CD4-positive, alpha-beta T cell treated with Interleukin-4 for 1 hour (primary cell): Measurements from ENCODE around the gene LMLN.
"Not testable (repeated sequence)": the region's sequence is repeated elsewhere in the genome, so short reads cannot be mapped to it uniquely, and the experiment has no call there.

Experiments
- DNase-seq, 2 donors: peaks; one replicate each; pipeline ENCODE4 v3.0.0-alpha.2; 2020 to 2022

The LMLN gene

DNA sequence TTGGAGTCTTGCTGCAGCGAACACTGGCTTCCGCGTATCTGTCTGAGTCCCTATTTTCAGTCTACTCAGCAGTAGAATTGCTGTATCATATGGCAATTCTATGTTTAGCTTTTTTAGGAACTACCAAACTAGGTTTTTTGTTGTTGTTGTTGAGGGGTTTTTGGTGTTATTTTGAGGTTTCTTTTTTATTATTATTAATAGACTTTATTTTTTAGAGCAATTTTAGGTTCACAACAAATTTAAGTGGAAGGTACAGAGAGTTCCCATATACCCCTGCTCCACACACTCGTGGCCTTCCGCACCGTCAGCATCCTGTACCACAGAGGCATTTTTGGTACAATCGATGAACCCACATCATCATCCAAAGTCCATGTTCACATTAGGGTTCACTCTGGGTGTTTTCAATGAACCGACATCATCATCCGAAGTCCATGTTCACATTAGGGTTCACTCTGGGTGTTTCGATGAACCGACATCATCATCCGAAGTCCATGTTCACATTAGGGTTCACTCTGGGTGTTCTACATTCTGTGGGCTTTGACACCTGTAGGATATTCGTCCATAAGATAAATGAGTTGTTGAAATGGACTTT lies 67.9 kb downstream of the LMLN start:
- no peak for DNase-seq

DNA sequence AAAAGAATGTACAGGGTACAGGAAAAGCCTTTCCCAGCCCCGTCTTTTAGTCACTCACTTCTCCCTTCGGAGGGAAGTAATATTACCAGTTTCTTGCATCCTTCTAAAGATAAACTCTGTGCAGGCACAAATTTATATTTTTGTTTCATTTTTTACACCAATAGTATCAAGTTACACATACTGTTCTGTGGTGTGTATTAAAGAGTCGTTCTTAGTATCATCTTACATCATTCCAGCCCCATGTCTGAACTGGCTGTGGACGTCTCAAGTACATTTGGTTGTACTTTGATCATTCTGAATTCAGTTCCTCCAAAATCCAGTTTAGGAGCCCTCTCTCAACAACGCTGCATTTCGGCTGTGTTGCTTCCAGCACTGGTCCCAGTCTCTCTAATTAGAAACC lies 68.7 kb downstream of the LMLN start:
- no peak for DNase-seq

DNA sequence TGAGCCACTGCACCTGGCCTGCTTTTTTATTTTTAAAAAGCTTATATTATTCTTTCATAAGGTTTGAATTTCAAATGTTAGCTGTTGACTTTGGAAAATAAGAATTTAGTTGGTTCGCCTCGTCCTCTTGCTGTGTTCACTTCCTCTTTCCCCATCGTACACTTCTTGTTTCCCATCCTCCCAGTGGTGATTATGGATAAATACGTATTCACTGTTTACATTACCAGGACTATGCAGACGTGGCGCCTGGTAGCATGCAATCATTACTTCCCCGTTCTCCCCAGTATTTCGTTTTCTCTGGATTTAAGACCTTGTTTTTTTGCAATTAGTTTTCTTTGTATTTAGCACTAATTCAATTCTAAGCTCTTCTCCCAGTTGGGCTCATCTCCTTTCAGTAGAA lies 70.1 kb downstream of the LMLN start:
- DNase-seq = no peak

- no peak for DNase-seq
Observed at GRCh38 chr3:198030726-198031125, 70.7 kb downstream of the LMLN start.

- no peak for DNase-seq
Observed at GRCh38 chr3:198032039-198032936, 72.3 kb downstream of the LMLN start.

DNA sequence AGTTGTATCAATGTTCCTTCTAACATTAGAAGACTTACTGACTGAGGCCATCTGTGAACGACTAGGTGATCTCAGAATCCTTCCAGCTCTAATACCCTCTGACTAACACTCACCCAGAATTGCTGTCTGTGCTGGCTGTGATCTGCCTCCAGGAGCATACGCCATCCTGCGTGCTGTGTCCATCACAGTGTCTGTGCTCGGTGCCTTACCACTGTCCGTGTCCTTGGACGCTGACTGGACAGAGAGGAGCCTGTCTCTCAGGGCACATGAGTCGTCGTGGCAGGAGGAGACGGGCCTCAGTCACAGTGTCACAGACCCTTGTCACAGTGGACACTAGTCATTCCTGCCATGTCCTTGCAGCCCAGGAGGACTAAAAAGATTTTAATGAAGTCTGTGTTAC lies 83.1 kb downstream of the LMLN start:
- DNase-seq = no peak

DNA sequence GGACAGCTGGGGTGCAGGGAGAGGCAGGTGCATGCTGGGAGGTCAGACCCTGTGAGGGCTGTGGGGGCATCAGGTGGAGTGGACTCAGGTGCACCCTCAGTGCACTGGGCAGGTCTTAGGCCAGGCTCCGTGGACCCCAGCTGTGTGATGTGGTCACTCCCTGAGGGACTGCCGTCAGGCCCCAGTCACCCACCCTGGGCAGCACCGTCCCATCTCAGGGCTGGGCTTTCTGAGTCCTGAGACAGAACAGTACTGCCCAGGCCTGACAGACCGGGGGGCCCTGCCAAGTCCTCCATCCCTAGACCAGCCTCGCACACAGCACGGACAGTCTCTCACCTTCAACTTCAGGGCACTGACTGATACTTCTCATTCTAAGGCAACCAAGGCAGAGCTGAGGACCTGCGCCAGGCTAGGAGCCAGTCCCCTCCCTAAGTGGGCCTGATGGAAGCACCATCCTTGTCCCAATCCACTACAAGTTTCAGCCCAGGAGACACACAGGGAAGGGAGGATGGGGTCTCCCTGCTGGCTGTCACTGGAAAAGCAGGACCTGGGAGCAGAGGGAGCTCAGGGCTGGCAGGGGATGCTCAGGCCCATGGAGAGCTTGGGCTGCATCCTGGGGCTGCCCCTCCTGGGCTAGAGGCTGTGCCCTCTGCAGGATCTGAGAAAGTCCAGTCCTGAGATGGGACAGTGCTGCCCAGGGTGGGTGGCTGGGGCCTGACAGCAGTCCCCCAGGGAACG lies 86.3 kb downstream of the LMLN start:
- no peak for DNase-seq

GRCh38 chr3:198048445-198048844 lies 88.4 kb downstream of the LMLN start:
- DNase-seq = no peak

- DNase-seq = no peak
Observed at GRCh38 chr3:198051836-198052235, 91.8 kb downstream of the LMLN start.

DNA sequence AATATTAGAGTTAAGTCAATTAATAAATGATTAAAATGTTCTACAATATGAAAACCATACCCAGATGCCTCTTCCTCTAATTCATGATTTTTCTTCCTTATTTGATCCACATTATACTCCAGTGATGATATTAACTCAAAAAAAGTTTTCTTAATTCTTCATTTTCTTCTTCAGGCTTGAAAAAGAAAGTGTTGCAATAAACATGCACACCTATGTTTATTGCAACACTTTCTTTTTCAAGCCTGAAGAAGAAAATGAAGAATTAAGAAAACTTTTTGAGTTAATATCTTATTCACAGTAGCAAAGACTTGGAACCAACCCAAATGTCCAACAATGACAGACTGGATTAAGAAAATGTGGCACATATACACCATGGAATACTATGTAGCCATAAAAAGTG lies 93.4 kb downstream of the LMLN start:
- not testable (repeated sequence) for DNase-seq

DNA sequence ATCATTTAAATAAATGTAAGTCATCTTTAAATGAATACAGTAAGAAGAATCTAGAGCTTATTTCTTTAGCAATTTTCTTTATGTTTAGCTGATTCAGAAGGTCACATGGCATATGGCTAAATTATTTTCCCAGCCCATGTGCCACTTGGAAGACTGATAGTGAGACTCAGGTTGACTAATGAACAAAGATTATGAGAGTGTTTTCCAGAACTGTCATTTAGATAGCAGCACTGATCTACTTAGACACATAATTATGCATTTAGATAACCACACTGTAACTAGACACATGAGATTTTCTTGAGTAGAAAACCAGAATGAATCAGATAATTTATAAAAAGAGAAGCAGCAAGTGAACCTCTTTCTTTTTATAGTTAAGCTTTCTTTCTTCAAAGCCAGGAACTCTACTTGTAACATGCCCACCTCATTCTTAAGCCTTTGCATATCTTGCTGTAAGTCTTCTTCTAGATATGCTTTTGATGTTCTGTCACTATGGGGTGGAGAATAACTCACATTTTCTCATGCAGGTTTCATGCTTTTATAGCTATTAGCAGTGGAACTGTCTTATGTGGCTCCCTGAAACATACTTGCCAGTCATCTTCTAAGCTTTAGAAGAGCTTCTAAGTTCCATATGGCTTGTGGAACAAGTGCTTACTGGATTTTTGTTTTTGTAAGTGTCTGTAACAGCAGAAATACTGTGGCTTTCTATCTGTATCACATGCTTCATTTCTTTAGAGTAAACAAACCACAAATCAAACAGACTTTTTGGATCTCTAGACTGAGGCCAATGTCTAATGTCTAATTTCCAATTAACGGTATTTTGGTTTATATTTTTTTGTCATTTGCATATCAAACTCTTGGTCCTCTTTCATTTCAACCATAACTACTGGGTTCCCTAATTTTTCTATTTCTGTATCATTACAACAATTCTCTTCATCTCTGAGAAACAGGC lies 101.4 kb downstream of the LMLN start:
- no peak for DNase-seq

DNA sequence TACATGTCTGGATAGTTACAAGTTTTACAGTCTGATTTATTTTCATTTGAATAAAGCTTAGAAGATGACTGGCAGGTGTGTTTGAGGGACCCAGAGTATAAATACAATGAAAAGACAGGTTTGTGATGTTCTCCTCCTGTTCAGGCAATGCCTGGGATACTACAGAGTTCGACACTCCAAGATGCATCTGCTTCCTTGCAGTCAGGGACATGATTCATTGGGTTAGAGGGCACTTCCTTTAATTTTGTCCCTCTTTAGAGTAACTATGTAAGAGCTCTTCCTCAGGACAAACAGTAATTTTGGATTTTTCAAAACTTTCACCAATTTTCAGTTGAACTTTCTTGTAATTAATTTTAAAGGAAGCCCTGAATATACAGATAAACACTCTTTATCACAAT lies 102.0 kb downstream of the LMLN start:
- DNase-seq = no peak

DNA sequence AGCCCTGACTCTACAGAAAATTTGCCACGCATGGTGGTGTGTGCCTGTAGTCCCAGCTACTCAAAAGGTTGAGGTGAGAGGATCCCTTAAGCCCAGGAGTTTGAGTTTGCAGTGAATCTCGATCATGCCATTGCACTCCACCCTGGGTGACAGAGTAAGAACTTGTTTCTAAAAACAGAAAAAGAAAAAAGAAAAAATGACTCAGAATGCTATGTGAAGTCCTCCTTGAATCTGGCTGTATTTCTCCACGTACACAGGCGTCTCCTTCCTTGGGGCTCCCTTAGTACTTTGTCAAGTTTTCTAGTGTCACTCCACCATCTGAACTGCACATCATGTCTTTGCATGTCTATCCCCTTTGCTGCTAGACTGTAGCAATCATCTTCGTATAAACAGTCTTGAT lies 104.4 kb downstream of the LMLN start:
- no peak for DNase-seq

- no peak for DNase-seq
Observed at GRCh38 chr3:198065897-198066296, 105.9 kb downstream of the LMLN start.

GRCh38 chr3:198067416-198067815 lies 107.4 kb downstream of the LMLN start:
- DNase-seq = no peak

- no peak for DNase-seq
Observed at GRCh38 chr3:198070871-198071270, 110.9 kb downstream of the LMLN start.

DNA sequence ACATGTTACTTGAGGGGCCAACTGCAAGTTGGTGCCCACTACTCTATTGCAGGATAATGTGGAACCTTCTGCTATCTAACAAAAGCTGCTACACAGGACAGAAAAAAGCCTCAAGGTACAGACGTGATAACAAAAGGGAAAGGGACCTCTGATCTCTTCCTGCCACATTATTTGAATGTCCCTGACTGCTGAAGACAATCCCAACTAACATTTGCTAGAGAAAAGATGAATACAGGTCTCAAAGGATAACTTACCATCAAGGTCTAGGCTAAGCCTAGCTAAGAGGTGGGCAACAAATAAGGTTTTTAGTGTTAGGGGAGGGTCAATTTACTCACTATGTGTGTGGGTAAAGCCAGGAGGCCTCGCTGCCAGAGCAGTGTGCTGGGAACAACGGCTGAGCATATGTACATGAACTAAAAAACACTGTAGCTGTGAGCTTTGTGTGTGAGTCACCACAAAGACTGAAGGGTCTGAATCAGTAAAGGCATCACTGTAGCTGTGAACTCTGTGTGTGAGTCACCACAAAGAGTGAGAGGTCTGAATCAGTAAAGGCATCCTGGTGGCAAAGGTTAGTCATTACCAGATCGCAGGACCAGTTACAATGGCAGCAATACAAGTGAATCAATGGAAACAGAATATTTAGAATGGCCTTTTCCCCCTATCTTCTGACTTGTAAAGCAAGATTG lies 111.7 kb downstream of the LMLN start:
- peak; percentile 11 to 64 for DNase-seq

- no peak for DNase-seq
Observed at GRCh38 chr3:198076722-198077308, 116.8 kb downstream of the LMLN start.

DNA sequence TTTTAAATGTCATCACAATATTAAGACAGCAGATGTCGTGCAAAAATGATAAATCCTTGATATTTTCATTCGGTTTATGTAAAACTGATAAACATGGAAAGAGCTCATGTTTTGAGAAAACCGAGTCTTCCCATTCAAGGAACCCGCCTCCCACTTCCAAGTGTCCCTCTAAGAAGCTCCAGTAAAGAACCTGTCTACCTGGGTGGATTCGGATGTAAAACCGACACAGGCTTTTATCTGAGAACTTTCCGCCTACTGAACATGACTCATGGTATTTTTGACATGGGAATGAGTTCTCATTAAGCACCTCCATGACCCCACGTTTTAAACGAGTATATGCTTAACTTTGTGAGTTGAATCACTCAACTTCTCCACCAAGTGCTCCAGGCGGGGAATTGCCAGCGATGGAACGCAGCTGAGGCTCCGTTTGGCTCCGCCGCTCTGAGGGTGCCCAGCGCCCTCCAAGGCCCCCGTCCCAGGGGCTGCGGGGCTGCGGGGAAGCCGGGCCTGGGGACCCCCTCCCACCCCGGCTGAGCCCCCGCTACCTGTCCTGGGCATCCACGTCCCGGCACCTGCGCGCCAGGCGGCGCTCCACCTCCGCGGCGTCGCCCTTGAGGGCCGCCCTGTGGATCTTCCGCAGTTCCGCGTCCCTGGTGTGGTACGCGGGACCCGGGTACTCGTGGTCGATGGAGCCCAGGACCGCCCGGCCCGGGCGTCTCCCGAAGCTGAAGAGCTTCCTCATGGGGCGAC lies 119.9 kb downstream of the LMLN start:
- DNase-seq = peak; percentile 26 to 31

DNA sequence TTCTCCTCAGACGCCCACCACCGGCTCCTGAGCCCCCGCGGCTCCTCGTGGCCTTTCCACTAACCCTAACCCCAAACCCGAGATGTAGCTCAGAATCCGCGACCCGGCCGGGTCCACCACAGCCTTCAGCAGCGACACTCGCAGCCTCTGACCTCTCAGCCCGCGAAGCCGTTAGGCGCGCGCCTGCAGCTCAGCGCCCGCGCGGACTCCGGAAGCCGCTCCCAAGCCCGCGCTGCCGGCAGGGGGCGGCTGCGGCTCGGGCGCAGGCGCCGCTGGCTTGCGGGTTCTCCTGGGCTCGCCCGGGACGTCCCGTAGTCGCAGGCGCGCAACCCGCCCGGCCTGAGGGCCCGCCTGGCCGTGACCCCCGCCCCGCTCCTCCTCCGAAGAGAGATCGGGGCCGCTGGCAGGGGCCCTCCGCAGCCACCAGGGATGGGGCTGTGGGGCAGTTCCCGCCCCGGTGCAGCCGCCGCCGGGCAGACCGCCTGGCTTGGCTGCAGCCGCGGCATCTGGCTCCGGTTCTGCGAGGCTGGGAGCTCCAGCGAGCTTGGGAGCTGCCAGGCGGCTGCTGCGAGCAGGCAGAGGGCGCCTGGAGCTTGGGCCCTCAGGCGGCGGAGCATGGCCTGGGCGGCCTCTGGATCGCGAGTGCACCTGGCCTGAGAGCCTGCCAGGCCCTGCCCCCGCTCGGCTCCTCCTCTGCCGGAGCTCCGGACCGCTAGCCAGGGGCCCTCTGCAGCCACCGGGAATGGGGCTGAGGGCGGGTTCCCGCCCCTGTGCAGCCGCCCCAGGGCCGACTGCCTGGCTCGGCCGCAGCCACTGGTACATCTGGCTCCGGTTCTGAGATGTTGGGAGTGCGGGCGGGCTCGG lies 120.7 kb downstream of the LMLN start:
- peak; percentile 72 to 78 for DNase-seq
